GM10248 (cell line): Measurements from ENCODE around the gene ATP11B.
"Not testable (repeated sequence)": the region's sequence is repeated elsewhere in the genome, so short reads cannot be mapped to it uniquely, and the experiment has no call there.

Experiments used
- CTCF ChIA-PET: fragments of 300-600 bp; sonication (Branson Sonifier 250); formaldehyde crosslinking; extraction: SDS; loops from one replicate; lab custom pipeline; 2021; ENCODE audit warnings: antibody characterized with exemption; lab: Yijun Ruan, JAX
- POLR2A ChIA-PET: fragments of 350-650 bp; sonication (Branson Sonifier 250); formaldehyde crosslinking; extraction: SDS; loops from one replicate; lab custom pipeline; 2020; ENCODE audit warnings: antibody characterized with exemption; lab: Yijun Ruan, JAX
- DNase-seq: peaks from one replicate; pipeline ENCODE4 v3.0.0; 2012; ENCODE audit errors: extremely low spot score
- CTCF ChIP-seq: IDR thresholded peaks from 2 replicates; pipeline ENCODE4 v1.5.1; 2012; ENCODE audit warnings: mild to moderate bottlenecking, low read depth; ENCODE audit errors: extremely low read depth, missing control alignments, control extremely low read depth

The ATP11B gene

DNA sequence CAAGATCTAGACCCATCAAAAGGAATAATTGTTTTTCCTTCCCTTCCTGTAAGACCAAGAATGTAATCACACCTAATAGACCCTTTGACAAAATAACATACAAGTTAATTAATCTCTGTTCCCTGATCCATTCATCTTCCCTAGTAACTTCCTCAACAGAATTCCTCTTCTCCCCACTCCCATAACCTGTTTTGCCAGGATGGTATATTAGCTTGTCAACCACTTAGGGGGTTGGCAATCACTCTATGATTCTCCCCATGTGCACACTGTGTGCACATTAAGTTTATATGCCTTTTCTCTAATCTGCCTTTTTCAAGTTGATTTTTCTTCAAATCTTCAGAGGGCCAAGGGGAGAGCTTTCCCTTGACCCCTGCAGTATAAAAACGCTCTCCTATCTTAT, 2.7 kb upstream of the ATP11B start:
- ChIA-PET CTCF (interaction anchor here (1.4 to 2.8 kb wide), 6 partner anchors 10 to 79 kb away, joined by 3 to 9 read pairs (median 4); no protein-coding TSS in a partner anchor), POLR2A (no interaction called here)
- DNase-seq: no peak
- no peak for TF ChIP-seq CTCF

DNA sequence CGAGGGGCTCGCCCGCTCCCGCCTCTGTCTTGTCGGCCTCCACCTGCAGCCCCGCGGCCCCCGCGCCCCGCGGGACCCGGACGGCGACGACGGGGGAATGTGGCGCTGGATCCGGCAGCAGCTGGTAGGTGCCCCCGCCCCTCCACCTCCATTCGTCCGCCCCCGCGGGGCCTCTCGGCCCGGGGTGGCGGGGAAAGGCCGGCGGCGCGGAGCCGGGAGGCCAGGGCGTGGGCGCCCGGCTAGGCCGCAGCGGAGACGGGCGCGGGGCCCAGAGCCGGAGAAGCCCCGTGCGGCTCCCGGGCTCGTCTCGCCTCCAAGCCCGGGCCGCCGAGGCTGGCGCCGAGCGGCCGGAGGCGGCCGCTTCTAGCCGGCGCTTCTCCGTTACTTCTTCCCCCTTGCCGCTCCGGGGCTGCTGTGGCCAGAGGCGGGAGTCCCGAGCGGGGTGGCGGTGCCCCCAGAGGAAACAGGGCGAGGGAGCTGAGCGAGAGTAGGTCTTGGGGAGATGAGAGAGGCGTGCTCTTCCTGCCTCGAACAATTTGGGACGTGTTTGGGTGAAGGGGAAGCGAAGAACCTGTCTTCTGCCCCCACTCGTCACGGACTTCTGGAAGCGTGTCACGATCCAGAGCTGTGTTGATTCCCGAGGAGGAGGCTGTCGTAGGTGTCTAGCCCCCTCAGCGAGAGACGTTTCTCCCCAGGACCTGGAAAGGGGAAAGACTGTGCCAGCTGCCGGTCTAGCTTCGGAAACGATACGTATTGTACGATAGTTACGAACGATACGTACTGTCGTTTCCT, 555 bp downstream of the ATP11B start:
- POLR2A ChIA-PET: interaction anchor here (0.6 kb wide), 1 partner anchor 359 kb away, joined by 3 read pairs; no protein-coding TSS in a partner anchor
- DNase-seq: no peak
- TF ChIP-seq CTCF: no peak

DNA sequence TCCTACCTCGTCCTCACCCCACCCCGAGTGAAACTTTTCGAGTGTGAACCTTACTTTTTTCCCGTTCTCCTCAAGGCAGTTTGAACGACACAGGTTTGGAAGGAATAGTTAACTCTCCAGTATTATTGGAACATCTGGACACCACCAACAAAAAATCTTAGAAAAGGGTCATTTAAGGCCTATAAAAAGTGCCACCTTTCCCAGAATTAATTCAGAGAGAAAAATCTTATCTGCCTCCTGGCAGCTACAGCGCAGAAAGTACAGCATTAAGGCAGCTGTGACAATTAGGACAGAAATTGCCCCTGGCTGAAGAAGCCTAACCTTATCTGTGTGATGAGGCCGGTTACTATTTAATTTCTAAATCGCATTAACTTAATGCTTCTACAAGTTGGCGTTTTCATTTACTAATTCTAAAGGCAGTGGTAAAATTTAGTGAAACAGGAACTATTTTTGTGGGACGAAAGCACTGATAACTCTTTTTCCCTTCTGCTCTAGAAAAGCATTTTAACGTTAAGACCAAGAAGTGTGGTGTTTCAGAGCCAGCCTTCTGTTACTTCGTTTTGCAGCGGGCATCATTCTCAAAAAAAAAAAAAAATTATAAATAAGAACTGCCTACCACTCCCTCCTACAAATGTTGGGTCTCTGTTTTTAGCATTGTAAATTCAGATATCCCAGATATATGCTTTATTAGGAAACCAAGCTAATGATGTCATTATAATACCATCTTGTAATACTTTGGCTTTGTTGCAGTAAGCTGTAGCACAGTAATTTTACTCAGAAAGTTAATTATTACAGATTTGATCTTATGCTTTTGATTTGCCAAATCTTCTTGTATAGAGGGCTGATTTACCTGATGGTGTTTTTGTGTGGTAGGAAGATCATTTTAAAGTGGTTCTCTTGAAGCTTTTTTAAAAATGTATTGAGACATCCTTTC, 1.4 kb downstream of the ATP11B start:
- no peak for TF ChIP-seq CTCF
- DNase-seq: no peak
- ChIA-PET CTCF (interaction anchor here (1.0 to 1.4 kb wide), 3 partner anchors 12 to 49 kb away, joined by 3 to 6 read pairs (median 4); no protein-coding TSS in a partner anchor), POLR2A (interaction anchor here (0.5 to 0.6 kb wide), 2 partner anchors 358 to 607 kb away, joined by 3 to 8 read pairs; no protein-coding TSS in a partner anchor)

More for the DNA sequence above, 555 bp downstream of the ATP11B start:
- CTCF ChIA-PET: interaction anchor here (1.2 kb wide), 1 partner anchor 48 kb away, joined by 3 read pairs; no protein-coding TSS in a partner anchor

DNA sequence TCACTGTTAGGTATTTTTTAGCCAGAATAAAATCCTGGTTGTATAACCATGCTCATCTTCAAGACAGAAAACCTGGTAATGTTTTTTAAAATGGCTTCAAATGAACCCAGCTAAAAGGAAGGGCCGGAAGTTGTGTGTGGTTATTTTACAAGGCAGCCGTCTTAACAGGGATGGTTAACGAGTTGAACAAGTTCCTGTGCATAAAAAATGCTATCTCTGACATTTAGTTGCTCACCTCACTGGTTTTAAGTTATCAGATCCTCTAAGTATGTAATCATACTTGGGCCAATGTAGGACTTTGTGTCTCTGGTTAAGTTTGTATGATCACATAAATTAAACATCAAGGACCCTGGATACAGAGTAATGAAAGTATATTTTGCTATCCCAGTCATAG, 2.1 kb downstream of the ATP11B start:
- ChIA-PET POLR2A (interaction anchor here (0.5 kb wide), 1 partner anchor 607 kb away, joined by 8 read pairs; no protein-coding TSS in a partner anchor), CTCF (interaction anchor here (1.0 to 1.4 kb wide), 2 partner anchors 11 to 24 kb away, joined by 4 to 6 read pairs; no protein-coding TSS in a partner anchor)
- no peak for TF ChIP-seq CTCF
- DNase-seq: peak; percentile 43

DNA sequence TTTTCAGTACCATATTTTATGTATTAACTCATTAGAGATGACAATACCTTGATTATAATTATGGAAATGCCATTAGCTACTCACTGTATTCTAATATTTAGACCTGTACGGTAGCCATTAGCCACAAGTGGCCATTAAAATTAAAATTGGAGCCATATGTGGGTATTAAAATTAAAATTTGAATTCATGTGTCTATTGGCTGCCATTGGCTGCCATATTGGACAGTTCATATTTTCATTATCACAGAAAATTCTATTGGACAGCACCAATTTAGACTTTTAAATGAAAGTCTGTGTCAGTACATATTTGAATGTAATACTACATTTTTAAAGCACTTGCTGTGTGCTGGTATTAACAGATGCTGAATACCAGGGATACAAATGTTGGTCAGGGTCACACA, 3.0 kb downstream of the ATP11B start:
- DNase-seq: no peak
- no peak for TF ChIP-seq CTCF
- ChIA-PET CTCF (no interaction called here), POLR2A (no interaction called here)

- CTCF ChIA-PET: no interaction called here
- DNase-seq: no peak
- TF ChIP-seq CTCF: no peak
- POLR2A ChIA-PET: no interaction called here
These were observed 4.6 kb downstream of the ATP11B start for GRCh38 chr3:182797876-182798275.

DNA sequence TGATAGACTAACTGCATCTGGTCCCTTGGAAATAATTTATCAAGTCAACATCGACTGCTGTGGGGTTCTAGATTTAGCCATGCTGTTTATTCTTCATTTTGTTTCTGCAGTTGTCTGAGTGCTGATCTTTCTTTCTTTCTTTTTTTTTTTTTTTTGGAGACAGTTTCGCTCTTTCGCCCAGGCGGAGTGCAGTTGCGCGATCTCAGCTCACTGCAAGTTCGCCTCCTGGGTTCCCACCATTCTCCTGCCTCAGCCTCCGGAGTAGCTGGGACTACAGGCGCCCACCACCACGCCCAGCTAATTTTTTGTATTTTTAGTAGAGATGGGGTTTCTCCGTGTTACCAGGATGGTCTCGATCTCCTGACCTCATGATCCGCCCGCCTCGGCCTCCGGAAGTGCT, 5.8 kb downstream of the ATP11B start:
- CTCF ChIA-PET, DNase-seq, POLR2A ChIA-PET: not testable (repeated sequence)
